ENCODE data around the gene SHROOM4.

- TF ChIP-seq POLR2A (IDR thresholded peaks at IDR 0.05) (no peak), CTCF (IDR thresholded peaks at IDR 0.05) (no peak)
Measured at GRCh38 chrX:50805276-50805675, 8.7 kb downstream of the SHROOM4 start.

Measured in lower leg skin (tissue), 3 donors.